ENCODE measurements around the gene CS.

DNA sequence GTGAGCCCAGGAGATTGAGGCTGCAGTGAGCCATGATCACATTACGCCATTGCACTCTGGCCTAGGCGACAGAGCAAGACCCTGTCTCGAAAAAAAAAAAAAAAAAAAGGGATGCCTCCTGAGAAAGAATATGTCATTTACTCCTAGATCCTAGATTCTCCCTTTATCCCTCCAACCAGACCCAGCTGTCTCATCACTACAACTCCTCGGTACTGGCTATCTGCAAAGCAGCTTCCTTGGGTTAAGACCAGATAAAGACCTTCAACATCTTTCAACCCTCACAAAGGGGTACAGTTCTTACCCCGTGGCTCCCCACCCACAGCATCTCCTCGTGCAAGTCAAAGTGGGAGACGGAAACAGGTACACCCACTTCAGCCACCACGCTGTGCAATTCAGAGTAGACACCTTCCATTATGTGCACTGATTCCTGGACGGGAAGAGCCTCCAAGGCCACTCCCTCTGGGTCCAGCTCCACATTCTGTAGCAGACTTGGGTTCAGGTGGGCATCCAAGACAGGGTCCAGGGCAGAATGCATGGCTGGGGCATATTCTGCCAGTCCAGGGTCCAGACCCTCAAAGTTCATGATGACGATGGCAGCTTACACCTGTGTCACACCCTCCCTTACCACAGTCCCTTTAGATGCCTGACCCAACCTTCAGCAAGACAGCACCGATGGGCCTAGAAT, 32.5 kb upstream of the CS start:
- TF ChIP-seq, protein P1, sequence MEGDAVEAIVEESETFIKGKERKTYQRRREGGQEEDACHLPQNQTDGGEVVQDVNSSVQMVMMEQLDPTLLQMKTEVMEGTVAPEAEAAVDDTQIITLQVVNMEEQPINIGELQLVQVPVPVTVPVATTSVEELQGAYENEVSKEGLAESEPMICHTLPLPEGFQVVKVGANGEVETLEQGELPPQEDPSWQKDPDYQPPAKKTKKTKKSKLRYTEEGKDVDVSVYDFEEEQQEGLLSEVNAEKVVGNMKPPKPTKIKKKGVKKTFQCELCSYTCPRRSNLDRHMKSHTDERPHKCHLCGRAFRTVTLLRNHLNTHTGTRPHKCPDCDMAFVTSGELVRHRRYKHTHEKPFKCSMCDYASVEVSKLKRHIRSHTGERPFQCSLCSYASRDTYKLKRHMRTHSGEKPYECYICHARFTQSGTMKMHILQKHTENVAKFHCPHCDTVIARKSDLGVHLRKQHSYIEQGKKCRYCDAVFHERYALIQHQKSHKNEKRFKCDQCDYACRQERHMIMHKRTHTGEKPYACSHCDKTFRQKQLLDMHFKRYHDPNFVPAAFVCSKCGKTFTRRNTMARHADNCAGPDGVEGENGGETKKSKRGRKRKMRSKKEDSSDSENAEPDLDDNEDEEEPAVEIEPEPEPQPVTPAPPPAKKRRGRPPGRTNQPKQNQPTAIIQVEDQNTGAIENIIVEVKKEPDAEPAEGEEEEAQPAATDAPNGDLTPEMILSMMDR (IDR thresholded peaks at IDR 0.05; ENCODE audit: insufficient read depth, low read depth, low read length), result no peak
- TF ChIP-seq EZH2 (IDR thresholded peaks at IDR 0.05; ENCODE audit: insufficient read depth, low read length), result no peak

Measured in astrocyte (in vitro differentiated cells and primary cell).